B cell (primary cell): ENCODE measurements around the gene DDX27.

ENCODE experiments used
- EZH2 ChIP-seq: IDR thresholded peaks from 2 replicates; pipeline ENCODE4 v1.6.1; 2012; ENCODE audit warnings: borderline replicate concordance, low read depth, mild to moderate bottlenecking, moderate library complexity, low read length; ENCODE audit not compliant: insufficient read depth, poor library complexity, severe bottlenecking
- TF ChIP-seq, protein P1 (sequence below): fragments of 200-600 bp; IDR thresholded peaks from one replicate; pipeline ENCODE4 v1.8.0; 2022; ENCODE audit warnings: antibody characterized with exemption, mild to moderate bottlenecking

DNA sequence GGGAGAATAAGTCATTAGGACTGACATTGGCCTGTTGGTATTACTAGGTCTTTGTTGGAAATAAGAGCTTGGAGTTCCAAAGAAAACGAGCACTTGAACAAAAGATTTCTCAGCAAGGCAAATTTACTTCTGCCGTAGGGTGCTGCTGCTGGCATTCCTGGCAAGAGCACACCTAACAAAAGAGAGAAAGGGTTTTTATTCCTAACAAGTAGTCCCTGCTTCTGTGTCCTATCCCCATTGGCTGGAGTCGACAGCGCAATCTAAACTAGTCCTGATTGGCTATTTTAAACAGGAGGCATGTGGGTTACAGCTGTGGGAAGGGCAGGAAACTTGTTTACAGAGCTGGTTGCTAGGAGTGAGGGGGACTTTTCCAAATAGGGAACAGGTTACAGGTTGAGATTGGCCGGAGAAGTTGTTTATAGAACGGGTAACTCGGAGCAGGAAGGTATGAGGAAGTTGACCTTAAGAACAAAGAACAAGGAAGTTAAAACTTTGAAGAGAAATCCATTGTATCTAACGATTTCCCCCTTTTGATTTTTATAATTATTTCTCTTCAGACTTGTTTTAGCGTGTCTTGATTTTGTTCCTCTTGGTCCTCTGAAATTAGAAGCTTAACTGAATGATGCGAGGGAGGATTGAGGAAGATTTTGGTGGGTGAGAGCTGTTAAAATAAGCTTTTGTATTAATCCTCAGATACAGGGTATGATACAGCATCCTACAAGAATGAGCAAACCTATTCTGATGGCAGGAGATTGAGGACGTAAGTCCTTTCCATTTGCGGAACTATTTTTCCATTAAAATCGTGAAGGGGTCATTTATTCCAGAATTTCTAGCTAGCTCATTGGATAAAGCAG lies 62.1 kb downstream of the DDX27 start:
- TF ChIP-seq, protein P1, sequence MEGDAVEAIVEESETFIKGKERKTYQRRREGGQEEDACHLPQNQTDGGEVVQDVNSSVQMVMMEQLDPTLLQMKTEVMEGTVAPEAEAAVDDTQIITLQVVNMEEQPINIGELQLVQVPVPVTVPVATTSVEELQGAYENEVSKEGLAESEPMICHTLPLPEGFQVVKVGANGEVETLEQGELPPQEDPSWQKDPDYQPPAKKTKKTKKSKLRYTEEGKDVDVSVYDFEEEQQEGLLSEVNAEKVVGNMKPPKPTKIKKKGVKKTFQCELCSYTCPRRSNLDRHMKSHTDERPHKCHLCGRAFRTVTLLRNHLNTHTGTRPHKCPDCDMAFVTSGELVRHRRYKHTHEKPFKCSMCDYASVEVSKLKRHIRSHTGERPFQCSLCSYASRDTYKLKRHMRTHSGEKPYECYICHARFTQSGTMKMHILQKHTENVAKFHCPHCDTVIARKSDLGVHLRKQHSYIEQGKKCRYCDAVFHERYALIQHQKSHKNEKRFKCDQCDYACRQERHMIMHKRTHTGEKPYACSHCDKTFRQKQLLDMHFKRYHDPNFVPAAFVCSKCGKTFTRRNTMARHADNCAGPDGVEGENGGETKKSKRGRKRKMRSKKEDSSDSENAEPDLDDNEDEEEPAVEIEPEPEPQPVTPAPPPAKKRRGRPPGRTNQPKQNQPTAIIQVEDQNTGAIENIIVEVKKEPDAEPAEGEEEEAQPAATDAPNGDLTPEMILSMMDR: no peak
- no peak for TF ChIP-seq EZH2
